ENCODE data around the gene VWA5B2. TPM values are rescaled to one million over a fixed set of nuclear protein-coding genes. Genes with fewer than 3 reads are reported as not detected.
A peak's percentile ranks its signal among the peaks of the same experiment; 100 is the strongest.
"Not testable (repeated sequence)": the region's sequence is repeated elsewhere in the genome, so short reads cannot be mapped to it uniquely, and the experiment has no call there.

The VWA5B2 gene
- total RNA-seq, 2 experiments from 2014 or later, result not detected

GRCh38 chr3:184260724-184261269 is 31.4 kb downstream of the VWA5B2 start:
- peaks cover 22% of the 10 kb centered on the region for H3K27me3 Mint-ChIP-seq
- DNase-seq, result peak; percentile 11
- H3K4me3 Mint-ChIP-seq, result peak overlapping the region; percentile 62
- H3K4me1 Mint-ChIP-seq (ENCODE audit: low read depth), result peaks cover 20% of the 10 kb centered on the region
- ChIA-PET POLR2A (no interaction called here), CTCF (interaction anchor here (0.8 to 3.8 kb wide), 4 partner anchors 9 to 365 kb away, joined by 3 to 23 read pairs (median 9); partner anchors contain the start of gene EEF1AKMT4)
- intact Hi-C loops (cut with micrococcal nuclease), result loop anchor here (1.0 to 2.0 kb wide), 2 partner anchors 10 to 38 kb away; partner anchors contain the start of gene PSMD2
- peaks cover 2% of the 10 kb centered on the region for H3K36me3 Mint-ChIP-seq
- H3K9me3 Mint-ChIP-seq, result no peaks in the 10 kb centered on the region
- H3K27ac Mint-ChIP-seq, result peak overlapping the region; percentile 16

GRCh38 chr3:184261270-184261853 is 32.0 kb downstream of the VWA5B2 start, which contains the start of gene CAMK2N2:
Gene CAMK2N2 (minus strand): TSS chr3:184261553. CDS start chr3:184261285, 268 bp downstream.
- H3K27me3 Mint-ChIP-seq, result peaks cover 22% of the 10 kb centered on the region
- CTCF ChIA-PET, result interaction anchor here (0.8 to 3.8 kb wide), 5 partner anchors 10 to 366 kb away, joined by 3 to 23 read pairs (median 5); partner anchors contain the start of gene EEF1AKMT4
- H3K9me3 Mint-ChIP-seq, result no peaks in the 10 kb centered on the region
- peak within 1 kb of the TSS; percentile 25 for H3K27ac Mint-ChIP-seq
- intact Hi-C loops (cut with micrococcal nuclease), result loop anchor here (1.0 to 2.0 kb wide), 2 partner anchors 11 to 37 kb away; partner anchors contain the start of gene PSMD2
- POLR2A ChIA-PET, result interaction anchor here (1.4 kb wide), 1 partner anchor 11 kb away, joined by 4 read pairs; no protein-coding TSS in a partner anchor
- H3K4me3 Mint-ChIP-seq, result peak within 1 kb of the TSS; percentile 79
- peaks cover 2% of the 10 kb centered on the region for H3K36me3 Mint-ChIP-seq
- DNase-seq, result peak; percentile 65
- peaks cover 20% of the 10 kb centered on the region for H3K4me1 Mint-ChIP-seq (ENCODE audit: low read depth)

DNA sequence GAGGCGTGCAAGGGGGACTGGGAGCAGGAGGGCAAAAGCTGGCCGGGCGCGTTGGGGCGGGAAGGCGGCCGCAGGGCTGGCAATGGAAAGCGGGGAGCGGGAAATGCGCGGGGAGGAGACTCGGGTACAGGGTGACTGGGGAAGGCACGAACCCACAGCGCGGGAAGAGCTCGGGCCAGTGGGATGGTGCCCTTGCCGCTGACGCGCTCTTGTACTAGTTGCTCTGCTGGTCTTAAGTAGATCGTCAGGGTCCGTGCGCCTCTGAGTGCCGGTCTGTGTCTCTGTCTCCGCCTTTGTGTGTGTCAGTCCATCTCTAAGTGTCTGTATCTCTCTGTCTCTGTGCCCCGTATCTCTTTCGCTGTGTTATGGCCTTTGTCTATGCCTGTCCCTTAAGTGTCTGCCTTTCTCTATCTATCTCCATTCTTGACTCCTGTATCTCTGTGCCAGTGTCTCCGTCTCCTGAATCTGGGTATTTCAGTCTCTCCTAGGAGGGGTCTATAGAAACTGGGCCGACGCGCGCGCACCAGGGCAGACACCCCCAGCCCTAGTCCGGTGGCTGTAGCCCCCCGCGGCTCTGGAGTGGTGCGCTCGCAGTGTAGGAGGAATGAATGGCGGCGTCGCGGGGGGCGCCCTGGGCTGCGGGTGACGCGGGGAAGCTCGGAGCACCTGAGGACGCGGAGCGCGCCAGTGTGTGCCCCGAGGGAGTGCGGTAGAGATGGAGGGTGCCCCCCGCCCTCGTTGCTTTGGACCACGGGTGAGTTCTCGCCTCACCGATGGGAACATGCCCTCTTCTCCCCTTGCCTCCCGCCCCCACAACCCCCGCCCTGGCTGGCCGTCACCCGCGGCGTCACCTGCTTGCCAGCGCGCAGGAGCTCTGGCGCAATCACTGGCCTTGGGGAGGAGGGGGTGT is 32.7 kb downstream of the VWA5B2 start:
- Mint-ChIP-seq H3K4me1 (ENCODE audit: low read depth) (peaks cover 20% of the 10 kb centered on the region), H3K4me3 (peak overlapping the region; percentile 79), H3K27me3 (peaks cover 23% of the 10 kb centered on the region), H3K9me3 (no peaks in the 10 kb centered on the region), H3K36me3 (peaks cover 2% of the 10 kb centered on the region), H3K27ac (peak overlapping the region; percentile 25)
- ChIA-PET CTCF (interaction anchor here (1.0 to 3.8 kb wide), 2 partner anchors 12 to 34 kb away, joined by 5 to 23 read pairs; partner anchors contain the start of gene EEF1AKMT4), POLR2A (interaction anchor here (1.4 kb wide), 1 partner anchor 12 kb away, joined by 4 read pairs; no protein-coding TSS in a partner anchor)
- intact Hi-C loops (cut with micrococcal nuclease), result loop anchor here (1.0 to 2.0 kb wide), 2 partner anchors 12 to 37 kb away; partner anchors contain the start of gene PSMD2
- DNase-seq, result peak; percentile 58

- H3K4me1 Mint-ChIP-seq (ENCODE audit: low read depth), result peaks cover 20% of the 10 kb centered on the region
- peaks cover 2% of the 10 kb centered on the region for H3K36me3 Mint-ChIP-seq
- peaks cover 28% of the 10 kb centered on the region for H3K27me3 Mint-ChIP-seq
- ChIA-PET CTCF (interaction anchor here (3.8 kb wide), 1 partner anchor 35 kb away, joined by 23 read pairs; no protein-coding TSS in a partner anchor), POLR2A (no interaction called here)
- peak overlapping the region; percentile 18 for H3K27ac Mint-ChIP-seq
- intact Hi-C loops (cut with micrococcal nuclease), result no loop called here
- DNase-seq, result no peak
- H3K4me3 Mint-ChIP-seq, result peak overlapping the region; percentile 79
- H3K9me3 Mint-ChIP-seq, result no peaks in the 10 kb centered on the region
These were observed 33.4 kb downstream of the VWA5B2 start for GRCh38 chr3:184262764-184263179.

DNA sequence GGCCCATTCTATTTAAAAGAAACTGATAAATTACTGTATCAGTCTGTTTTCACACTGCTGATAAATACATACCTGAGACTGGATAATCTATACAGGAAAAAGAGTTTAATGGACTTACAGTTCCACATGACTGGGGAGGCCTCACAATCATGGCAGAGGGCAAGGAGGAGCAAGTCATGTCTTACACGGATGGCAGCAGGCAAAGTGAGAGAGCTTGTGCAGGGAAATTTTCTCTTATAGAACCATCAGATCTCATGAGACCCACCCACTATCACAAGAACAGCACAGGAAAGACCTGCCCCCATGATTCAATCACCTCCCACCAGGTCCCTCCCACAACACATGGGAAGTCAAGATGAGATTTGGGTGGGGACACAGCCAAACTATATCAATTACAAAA is 37.9 kb downstream of the VWA5B2 start:
- H3K9me3 Mint-ChIP-seq, result not testable (repeated sequence)

GRCh38 chr3:184272269-184272668 is 42.9 kb downstream of the VWA5B2 start:
- H3K36me3 Mint-ChIP-seq, result no peaks in the 10 kb centered on the region
- peaks cover 25% of the 10 kb centered on the region for H3K27me3 Mint-ChIP-seq
- intact Hi-C loops (cut with micrococcal nuclease), result no loop called here
- POLR2A ChIA-PET, result no interaction called here
- no peak overlapping the region for H3K4me3 Mint-ChIP-seq
- CTCF ChIA-PET, result interaction anchor here (0.6 to 1.0 kb wide), 3 partner anchors 16 to 154 kb away, joined by 3 to 5 read pairs (median 4); no protein-coding TSS in a partner anchor
- H3K9me3 Mint-ChIP-seq, result no peaks in the 10 kb centered on the region
- DNase-seq, result no peak
- peaks cover 5% of the 10 kb centered on the region for H3K4me1 Mint-ChIP-seq (ENCODE audit: low read depth)
- no peak overlapping the region for H3K27ac Mint-ChIP-seq

More for the DNA sequence above, 37.9 kb downstream of the VWA5B2 start:
- intact Hi-C loops (cut with micrococcal nuclease); POLR2A ChIA-PET; DNase-seq; H3K4me3 Mint-ChIP-seq; H3K27ac Mint-ChIP-seq; CTCF ChIA-PET; H3K36me3 Mint-ChIP-seq; H3K4me1 Mint-ChIP-seq (ENCODE audit: low read depth): not testable (repeated sequence)
- peaks cover 16% of the 10 kb centered on the region for H3K27me3 Mint-ChIP-seq

DNA sequence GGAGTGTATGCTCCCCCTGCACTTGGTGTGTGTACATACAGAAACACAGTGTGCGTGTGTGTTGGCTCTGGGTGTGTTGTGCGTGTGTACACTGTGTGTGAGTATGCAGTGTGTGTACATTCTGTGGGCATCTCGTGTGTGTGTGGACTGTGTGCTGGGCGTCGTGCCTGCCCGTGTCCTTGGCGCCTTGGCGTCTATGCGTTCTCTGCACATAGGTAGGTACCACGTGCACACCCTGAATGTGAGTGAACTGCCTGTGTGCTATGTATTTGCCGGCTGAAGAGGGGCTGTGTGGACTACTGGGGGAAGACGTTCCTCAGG is 46.0 kb downstream of the VWA5B2 start:
- Mint-ChIP-seq H3K36me3 (no peaks in the 10 kb centered on the region), H3K4me1 (ENCODE audit: low read depth) (peaks cover 5% of the 10 kb centered on the region), H3K4me3 (no peak overlapping the region), H3K9me3 (no peaks in the 10 kb centered on the region), H3K27ac (no peak overlapping the region), H3K27me3 (peaks cover 33% of the 10 kb centered on the region)
- intact Hi-C loops (cut with micrococcal nuclease), result no loop called here
- no peak for DNase-seq
- ChIA-PET CTCF (no interaction called here), POLR2A (no interaction called here)

DNA sequence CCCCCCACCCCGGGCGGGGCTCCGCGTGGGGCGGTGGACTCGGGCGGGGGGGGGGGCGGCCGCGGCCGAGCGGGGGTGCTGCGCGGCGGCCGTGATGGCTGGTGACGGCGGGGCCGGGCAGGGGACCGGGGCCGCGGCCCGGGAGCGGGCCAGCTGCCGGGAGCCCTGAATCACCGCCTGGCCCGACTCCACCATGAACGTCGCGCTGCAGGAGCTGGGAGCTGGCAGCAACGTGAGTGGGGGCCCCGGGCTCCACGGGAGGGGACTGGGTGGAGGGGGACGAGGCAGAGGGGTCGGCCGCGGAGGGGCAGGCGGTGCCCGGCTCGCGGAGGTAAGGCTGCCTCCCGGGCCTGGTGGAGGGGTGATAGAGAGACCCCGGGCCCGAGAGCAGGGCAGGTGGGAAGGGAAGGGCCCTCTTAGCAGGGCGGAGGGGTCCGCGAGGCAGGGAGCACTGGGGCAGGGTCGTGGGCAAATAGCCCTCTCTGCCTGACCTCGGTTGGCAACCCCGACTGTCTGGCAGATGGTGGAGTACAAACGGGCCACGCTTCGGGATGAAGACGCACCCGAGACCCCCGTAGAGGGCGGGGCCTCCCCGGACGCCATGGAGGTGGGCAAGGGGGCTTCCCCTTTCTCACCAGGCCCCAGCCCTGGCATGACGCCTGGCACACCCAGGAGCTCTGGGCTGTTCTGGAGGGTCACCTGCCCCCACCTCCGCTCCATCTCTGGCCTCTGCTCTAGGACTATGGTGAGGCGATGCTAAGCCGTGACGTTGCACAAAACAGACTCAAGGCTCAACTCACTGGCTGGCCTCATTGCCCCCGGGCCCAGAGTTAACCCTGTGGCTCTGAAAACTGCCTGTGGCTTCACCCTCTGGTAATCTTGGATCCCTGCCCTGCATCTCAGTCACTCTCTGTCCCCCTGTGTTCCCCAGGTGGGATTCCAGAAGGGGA is 46.9 kb downstream of the VWA5B2 start, which contains the start of gene ECE2:
Gene ECE2, plus strand, starts transcription at position 62 of the 950 bp plus-strand sequence. Its CDS starts 132 bp downstream, at position 194.
- intact Hi-C loops (cut with micrococcal nuclease), result no loop called here
- H3K36me3 Mint-ChIP-seq, result no peaks in the 10 kb centered on the region
- CTCF ChIA-PET, result no interaction called here
- peaks cover 33% of the 10 kb centered on the region for H3K27me3 Mint-ChIP-seq
- POLR2A ChIA-PET, result no interaction called here
- H3K9me3 Mint-ChIP-seq, result no peaks in the 10 kb centered on the region
- no peak within 1 kb of the TSS for H3K4me3 Mint-ChIP-seq
- peaks cover 5% of the 10 kb centered on the region for H3K4me1 Mint-ChIP-seq (ENCODE audit: low read depth)
- no peak within 1 kb of the TSS for H3K27ac Mint-ChIP-seq
- DNase-seq, result no peak

GRCh38 chr3:184277366-184277765 is 48.0 kb downstream of the VWA5B2 start:
- H3K27ac Mint-ChIP-seq, result no peak overlapping the region
- intact Hi-C loops (cut with micrococcal nuclease), result no loop called here
- peaks cover 33% of the 10 kb centered on the region for H3K27me3 Mint-ChIP-seq
- H3K4me1 Mint-ChIP-seq (ENCODE audit: low read depth), result peaks cover 5% of the 10 kb centered on the region
- CTCF ChIA-PET, result no interaction called here
- no peaks in the 10 kb centered on the region for H3K36me3 Mint-ChIP-seq
- H3K4me3 Mint-ChIP-seq, result no peak overlapping the region
- no peaks in the 10 kb centered on the region for H3K9me3 Mint-ChIP-seq
- POLR2A ChIA-PET, result no interaction called here
- DNase-seq, result no peak

- H3K9me3 Mint-ChIP-seq, result no peaks in the 10 kb centered on the region
- H3K4me3 Mint-ChIP-seq, result no peak overlapping the region
- H3K27ac Mint-ChIP-seq, result no peak overlapping the region
- ChIA-PET POLR2A (no interaction called here), CTCF (interaction anchor here (1.8 kb wide), 1 partner anchor 56 kb away, joined by 8 read pairs; no protein-coding TSS in a partner anchor)
- no peaks in the 10 kb centered on the region for H3K4me1 Mint-ChIP-seq (ENCODE audit: low read depth)
- H3K36me3 Mint-ChIP-seq, result no peaks in the 10 kb centered on the region
- no peak for DNase-seq
- intact Hi-C loops (cut with micrococcal nuclease), result no loop called here
- peaks cover 11% of the 10 kb centered on the region for H3K27me3 Mint-ChIP-seq
These were observed 53.6 kb downstream of the VWA5B2 start for GRCh38 chr3:184282941-184283340.

- no peaks in the 10 kb centered on the region for H3K36me3 Mint-ChIP-seq
- H3K4me3 Mint-ChIP-seq, result no peak overlapping the region
- peaks cover 7% of the 10 kb centered on the region for H3K27me3 Mint-ChIP-seq
- POLR2A ChIA-PET, result no interaction called here
- CTCF ChIA-PET, result interaction anchor here (1.1 to 4.6 kb wide), 3 partner anchors 17 to 388 kb away, joined by 3 to 42 read pairs (median 8); no protein-coding TSS in a partner anchor
- no peak overlapping the region for H3K27ac Mint-ChIP-seq
- no peak for DNase-seq
- H3K9me3 Mint-ChIP-seq, result no peaks in the 10 kb centered on the region
- intact Hi-C loops (cut with micrococcal nuclease), result no loop called here
- H3K4me1 Mint-ChIP-seq (ENCODE audit: low read depth), result no peaks in the 10 kb centered on the region
These were observed 54.3 kb downstream of the VWA5B2 start for GRCh38 chr3:184283681-184284080.

All from activated CD4-positive, alpha-beta memory T cell treated with anti-CD3 and anti-CD28 coated beads for 36 hours (primary cell).